Cardiac fibroblast (primary cell): ENCODE measurements around the gene KLK1.

ENCODE experiments used
- DNase-seq, 2 donors: peaks; one replicate each; pipeline versions ENCODE4 v3.0.0 to v3.0.0-alpha.2; 2010; ENCODE audit warnings: low read depth in 2 of 2
- H3K4me3 ChIP-seq, 2 donors: replicated peaks in 1 of 2; 1 replicate in 1 of 2; 2 replicates in 1 of 2; pipeline ENCODE4 v1.5.1; 2011; ENCODE audit warnings: low read depth in 2 of 2, low read length in 2 of 2, mild to moderate bottlenecking in 2 of 2, moderate library complexity in 1 of 2
- CTCF ChIP-seq: IDR thresholded peaks from one replicate; pipeline ENCODE4 v1.5.1; 2011; ENCODE audit warnings: low read depth, mild to moderate bottlenecking, low read length, inconsistent platforms

The KLK1 gene

GRCh38 chr19:50832666-50833065 lies 9.1 kb upstream of the KLK1 start:
- H3K4me3 ChIP-seq: no peak overlapping the region
- DNase-seq: no peak
- no peak for TF ChIP-seq CTCF

GRCh38 chr19:50831026-50831396 lies 7.4 kb upstream of the KLK1 start:
- DNase-seq: no peak
- TF ChIP-seq CTCF: no peak
- no peak overlapping the region for H3K4me3 ChIP-seq

GRCh38 chr19:50830266-50831025 lies 6.9 kb upstream of the KLK1 start:
- TF ChIP-seq CTCF: no peak
- no peak for DNase-seq
- no peak overlapping the region for H3K4me3 ChIP-seq

- no peak for DNase-seq
- TF ChIP-seq CTCF: no peak
- H3K4me3 ChIP-seq: no peak overlapping the region
Observed at GRCh38 chr19:50829801-50830200, 6.2 kb upstream of the KLK1 start.

- no peak overlapping the region for H3K4me3 ChIP-seq
- TF ChIP-seq CTCF: no peak
- DNase-seq: no peak
Observed at GRCh38 chr19:50827476-50827875, 3.9 kb upstream of the KLK1 start.

- no peak for DNase-seq
- TF ChIP-seq CTCF: no peak
- H3K4me3 ChIP-seq: no peak overlapping the region
Observed at GRCh38 chr19:50826492-50827240, 3.1 kb upstream of the KLK1 start.
